ENCODE measurements around the gene ETV3. TPM values are rescaled to one million over a fixed set of nuclear protein-coding genes. Genes with fewer than 3 reads are reported as not detected.

Gene ETV3
- total and polyA plus RNA-seq, 10 of the 15 experiments (the other 5 are each of a cell fraction or from before 2014, with no cell fraction given) = 1.7 to 13.8 (median 7.2) TPM

GRCh38 chr1:157105988-157106812, 32.0 kb downstream of the ETV3 start (continued):
- no peak for TF ChIP-seq NKRF (conservative IDR thresholded peaks at IDR 0.05)
- TF ChIP-seq BCLAF1 (IDR thresholded peaks at IDR 0.05) = no peak
- peak; percentile 94 for TF ChIP-seq EED (IDR thresholded peaks at IDR 0.05; ENCODE audit: low read depth)
- TF ChIP-seq ZBTB40 (IDR thresholded peaks at IDR 0.05; ENCODE audit: borderline replicate concordance) = no peak
- TF ChIP-seq KLF5 (IDR thresholded peaks at IDR 0.05; ENCODE audit: partially characterized antibody) = no peak
- no peak for TF ChIP-seq HDAC6 (IDR thresholded peaks at IDR 0.05; ENCODE audit: unreplicated experiment)
- TF ChIP-seq ZNF592 (IDR thresholded peaks at IDR 0.05) = 0 out of 2 replicates have a peak, but pooled peaks have one; percentile 75
- no peak for TF ChIP-seq SREBF2 (IDR thresholded peaks at IDR 0.05; ENCODE audit: low read length)
- no peak for TF ChIP-seq NFXL1 (IDR thresholded peaks at IDR 0.05; ENCODE audit: borderline replicate concordance)
- peak; percentile 90 for TF ChIP-seq CREM (IDR thresholded peaks at IDR 0.05; ENCODE audit: low read depth)
- TF ChIP-seq CHD1 (IDR thresholded peaks at IDR 0.05; ENCODE audit: low read depth, low read length) = no peak
- peak; percentile 43; the same call in 1 of the 2 replicates for TF ChIP-seq ZNF207 (IDR thresholded peaks at IDR 0.05; ENCODE audit: borderline replicate concordance)
- peak; percentile 71; the same call in 1 of the 2 replicates for TF ChIP-seq JUND (IDR thresholded peaks at IDR 0.05; ENCODE audit: low read depth, low read length)
- peak; percentile 52 for TF ChIP-seq SP1 (IDR thresholded peaks at IDR 0.05; ENCODE audit: low read depth, low read length)

Measured in GM12878 (cell line).